Epithelial cell of proximal tubule (primary cell): ENCODE data around the gene FMNL1. TPM values are rescaled to one million over a fixed set of nuclear protein-coding genes. Genes with fewer than 3 reads are reported as not detected.

ENCODE experiments used
- DNase-seq: peaks from one replicate; pipeline ENCODE4 v3.0.0-alpha.2; 2011; ENCODE audit warnings: low read depth
- H3K4me3 ChIP-seq: 2 replicates; pipeline ENCODE4 v1.5.1; 2011; ENCODE audit warnings: low read depth, mild to moderate bottlenecking, low read length
- CTCF ChIP-seq: conservative IDR thresholded peaks from 2 replicates; pipeline ENCODE4 v1.5.1; 2012; ENCODE audit warnings: low read depth, mild to moderate bottlenecking, low read length
- total RNA-seq: library from RNA; depleted of rRNA; stranded (reverse); fragments of >200 nt; gene quantifications from 2 replicates; pipeline ENCODE4 v1.2.3, GENCODE V29; 2015

FMNL1 gene
- total RNA-seq, 1 donor from 2014 or later: 5.7 TPM

- DNase-seq: no peak
- no peak for TF ChIP-seq CTCF
- H3K4me3 ChIP-seq: no peak overlapping the region
Observed at GRCh38 chr17:45271603-45272002, 49.9 kb downstream of the FMNL1 start.

DNA sequence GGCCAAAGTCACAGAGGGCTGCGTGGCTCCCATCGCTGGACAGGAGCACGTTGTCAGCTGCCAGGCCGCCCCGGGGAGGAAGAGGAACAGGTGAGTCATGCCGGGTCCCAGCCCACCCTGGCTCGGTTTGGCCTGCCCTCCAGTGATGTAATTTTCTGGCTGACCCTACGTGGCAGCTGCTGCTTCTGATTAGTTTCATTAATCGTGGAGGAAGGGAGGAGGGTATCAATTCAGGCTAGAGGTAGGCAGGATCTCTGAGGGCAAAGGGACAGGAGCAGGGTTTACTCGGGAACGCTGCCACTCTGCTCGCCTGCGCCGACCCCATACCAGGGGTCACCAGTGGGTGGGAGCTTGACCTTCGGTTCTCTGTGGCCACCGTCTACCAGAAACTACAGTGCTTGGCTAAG is 51.9 kb downstream of the FMNL1 start:
- DNase-seq: no peak
- H3K4me3 ChIP-seq: no peak overlapping the region
- TF ChIP-seq CTCF: no peak

- H3K4me3 ChIP-seq: no peak overlapping the region
- DNase-seq: no peak
- TF ChIP-seq CTCF: no peak
Observed at GRCh38 chr17:45274033-45274432, 52.3 kb downstream of the FMNL1 start.

DNA sequence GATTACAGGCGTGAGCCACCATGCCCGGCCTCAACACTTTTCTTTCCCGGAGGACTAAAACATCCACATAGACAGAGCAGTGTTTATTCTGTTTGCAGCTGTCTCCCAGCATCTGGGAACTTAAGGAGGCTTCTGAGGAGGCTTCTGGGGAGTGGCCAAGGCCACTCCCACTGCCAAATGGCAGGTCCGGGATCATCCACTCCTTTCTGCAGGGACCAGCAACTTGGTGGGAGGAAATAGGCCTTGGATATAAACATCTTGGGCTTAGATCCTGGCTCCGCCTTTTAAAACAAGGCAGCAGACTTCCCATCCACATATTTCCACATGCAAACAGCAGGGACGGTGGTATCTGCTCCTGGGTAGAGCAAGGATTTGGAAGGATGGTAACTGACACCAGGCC is 54.3 kb downstream of the FMNL1 start:
- H3K4me3 ChIP-seq: no peak overlapping the region
- no peak for DNase-seq
- no peak for TF ChIP-seq CTCF

DNA sequence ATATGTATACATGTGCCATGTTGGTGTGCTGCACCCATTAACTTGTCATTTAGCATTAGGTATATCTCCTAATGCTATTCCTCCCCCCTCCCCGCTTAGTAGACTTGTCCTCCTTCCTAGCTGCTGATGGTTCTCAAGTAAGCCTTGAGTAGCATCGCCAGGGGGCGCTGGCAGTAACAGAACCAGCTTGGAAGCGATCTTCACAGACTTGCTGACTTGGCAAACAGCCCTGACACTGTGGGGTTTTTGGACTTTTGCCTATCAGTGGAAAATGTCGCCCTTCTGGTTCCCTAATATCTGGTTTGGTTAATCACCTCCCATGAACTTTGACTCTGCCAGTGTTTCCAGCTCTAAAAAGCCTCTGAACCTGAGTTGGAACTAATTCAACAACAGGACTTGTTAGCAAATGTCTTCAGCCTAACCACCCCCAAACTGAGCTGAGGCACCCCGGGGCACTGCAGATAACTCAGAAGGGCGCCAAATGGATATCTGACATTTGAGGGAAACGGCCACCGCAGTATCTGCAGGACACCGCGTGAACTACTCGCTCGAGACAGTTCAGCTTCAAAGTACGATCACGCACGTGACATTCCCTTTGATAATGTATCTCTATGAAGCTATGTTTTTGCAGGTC is 55.6 kb downstream of the FMNL1 start:
- no peak overlapping the region for H3K4me3 ChIP-seq
- peak; percentile 43 for DNase-seq
- TF ChIP-seq CTCF: peak; percentile 88

DNA sequence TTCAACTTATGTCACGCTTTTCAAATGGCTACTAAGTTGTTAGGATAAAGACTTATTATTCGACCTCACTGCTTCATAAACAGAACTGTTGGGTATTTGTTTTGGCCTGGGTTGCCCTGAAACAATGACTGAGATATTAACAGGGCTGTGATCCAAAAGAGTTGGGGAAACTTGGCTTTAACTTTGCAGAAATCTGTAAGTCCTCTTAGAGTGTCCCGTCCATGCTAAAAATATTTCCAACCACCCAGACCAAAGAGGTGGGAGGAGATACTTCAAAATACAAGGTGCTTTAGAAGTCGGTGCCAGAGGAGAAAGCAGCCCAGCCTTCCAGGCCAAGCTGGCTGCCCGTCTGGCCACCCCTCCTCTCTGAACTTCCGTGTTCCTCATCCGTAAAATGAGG is 56.3 kb downstream of the FMNL1 start:
- no peak for TF ChIP-seq CTCF
- H3K4me3 ChIP-seq: no peak overlapping the region
- no peak for DNase-seq

DNA sequence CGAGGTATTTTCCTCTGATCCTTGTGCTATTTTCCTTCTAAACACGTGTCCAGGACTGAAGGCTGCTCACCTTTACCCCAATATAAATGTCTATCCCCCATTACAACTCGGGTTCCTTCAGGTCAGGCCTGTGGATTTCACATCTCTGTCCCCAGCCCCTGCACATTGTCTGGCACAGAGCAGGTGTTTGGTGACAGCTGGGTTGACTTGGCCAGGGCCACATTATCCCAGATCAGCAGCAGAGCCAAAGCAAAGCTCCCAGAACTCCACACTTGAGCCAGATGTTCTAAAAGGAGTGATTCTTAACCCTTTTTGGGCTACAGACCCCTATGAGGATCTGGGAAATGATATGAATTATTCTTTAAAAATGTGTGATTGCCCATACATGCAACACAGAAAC is 58.2 kb downstream of the FMNL1 start:
- DNase-seq: no peak
- no peak overlapping the region for H3K4me3 ChIP-seq
- no peak for TF ChIP-seq CTCF
